ENCODE results near the gene NPDC1.
"Not testable (repeated sequence)": the region's sequence is repeated elsewhere in the genome, so short reads cannot be mapped to it uniquely, and the experiment has no call there.

The NPDC1 gene

DNA sequence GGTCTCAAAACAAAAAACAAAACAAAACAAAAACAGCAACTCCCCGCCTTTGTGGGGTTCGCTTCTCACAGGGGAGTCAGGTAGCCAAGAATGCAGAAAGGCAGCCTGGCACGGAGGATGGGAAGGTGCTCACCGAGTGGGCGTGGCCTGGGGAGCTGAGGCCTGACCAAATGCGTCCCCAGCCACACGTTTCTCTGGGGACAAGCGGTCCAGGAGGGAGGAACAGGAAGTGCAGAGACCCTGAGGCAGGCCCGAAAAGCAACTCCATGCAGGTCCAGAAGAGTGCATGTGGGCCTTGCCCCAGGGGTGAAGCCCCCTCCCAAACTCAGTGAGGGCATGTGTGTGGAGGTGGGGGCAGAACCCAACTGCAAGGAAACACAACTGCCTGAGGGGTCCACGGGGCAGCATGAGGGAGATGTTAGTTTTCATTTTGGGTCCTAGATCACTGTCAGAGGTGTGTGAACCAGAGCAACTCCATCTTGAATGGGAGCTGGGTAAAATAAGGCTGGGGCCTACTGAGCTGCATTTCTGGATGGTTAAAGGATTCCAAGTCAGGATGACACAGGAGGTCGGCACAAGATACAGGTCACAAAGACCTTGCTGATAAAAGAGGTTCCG is 28.8 kb upstream of the NPDC1 start:
- DNase-seq (ENCODE audit: low read depth), result no peak

DNA sequence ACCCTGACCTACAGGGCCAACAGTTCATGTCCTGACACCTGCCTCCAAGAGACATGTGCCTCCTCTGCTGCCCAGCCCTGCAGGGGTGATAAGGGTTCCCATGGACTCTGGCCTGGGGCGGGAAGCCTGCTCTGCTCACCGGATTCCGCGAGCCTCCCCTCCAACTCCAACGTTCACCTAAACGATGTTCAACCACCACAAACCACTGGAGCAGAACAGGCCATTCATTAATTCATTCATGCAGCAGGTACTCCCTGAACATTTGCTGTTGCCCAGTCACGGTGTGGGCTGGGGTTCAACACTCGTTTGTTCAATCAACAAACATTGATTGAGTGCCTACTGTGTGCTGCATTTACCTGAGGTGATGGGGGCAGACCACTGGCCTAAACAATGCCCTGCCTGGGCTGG is 28.0 kb upstream of the NPDC1 start:
- DNase-seq (ENCODE audit: low read depth), result no peak

DNA sequence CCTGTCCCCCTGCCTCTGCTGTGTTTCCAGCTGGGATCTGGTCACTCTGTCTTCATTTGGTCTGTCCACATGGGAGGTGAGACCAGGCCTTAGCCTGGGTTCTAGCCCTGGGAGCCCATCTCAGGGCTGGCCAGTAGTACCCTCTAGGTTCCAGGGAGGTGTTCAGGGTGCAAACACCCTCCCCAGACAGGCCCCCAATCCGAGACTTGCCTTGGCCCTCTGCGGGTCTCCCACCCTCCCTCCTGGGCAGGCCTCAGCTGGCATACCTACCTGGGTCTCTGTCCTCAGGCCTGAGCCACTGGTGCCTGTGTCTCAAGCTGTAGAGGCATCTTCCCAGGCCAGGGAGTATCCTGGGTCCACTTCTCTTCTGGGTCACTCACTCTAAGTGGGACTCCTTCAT is 25.3 kb upstream of the NPDC1 start:
- DNase-seq (ENCODE audit: low read depth), result no peak

- DNase-seq (ENCODE audit: low read depth), result no peak
These were observed 24.9 kb upstream of the NPDC1 start for GRCh38 chr9:137070906-137071275.

GRCh38 chr9:137070201-137070905 is 24.4 kb upstream of the NPDC1 start, which contains the start of gene SAPCD2:
Gene SAPCD2, minus strand, starts transcription at chr9:137070557. Its CDS starts 97 bp downstream, at chr9:137070460.
- DNase-seq (ENCODE audit: low read depth), result no peak

- no peak for DNase-seq (ENCODE audit: low read depth)
These were observed 23.6 kb upstream of the NPDC1 start for GRCh38 chr9:137069508-137070091.

- no peak for DNase-seq (ENCODE audit: low read depth)
These were observed 22.8 kb upstream of the NPDC1 start for GRCh38 chr9:137068539-137069507.

GRCh38 chr9:137067860-137068538 is 22.0 kb upstream of the NPDC1 start:
- no peak for DNase-seq (ENCODE audit: low read depth)

- no peak for DNase-seq (ENCODE audit: low read depth)
These were observed 20.3 kb upstream of the NPDC1 start for GRCh38 chr9:137066096-137066861.

- DNase-seq (ENCODE audit: low read depth), result no peak
These were observed 19.5 kb upstream of the NPDC1 start for GRCh38 chr9:137065336-137065967.

GRCh38 chr9:137064880-137065164 is 18.8 kb upstream of the NPDC1 start:
- no peak for DNase-seq (ENCODE audit: low read depth)

DNA sequence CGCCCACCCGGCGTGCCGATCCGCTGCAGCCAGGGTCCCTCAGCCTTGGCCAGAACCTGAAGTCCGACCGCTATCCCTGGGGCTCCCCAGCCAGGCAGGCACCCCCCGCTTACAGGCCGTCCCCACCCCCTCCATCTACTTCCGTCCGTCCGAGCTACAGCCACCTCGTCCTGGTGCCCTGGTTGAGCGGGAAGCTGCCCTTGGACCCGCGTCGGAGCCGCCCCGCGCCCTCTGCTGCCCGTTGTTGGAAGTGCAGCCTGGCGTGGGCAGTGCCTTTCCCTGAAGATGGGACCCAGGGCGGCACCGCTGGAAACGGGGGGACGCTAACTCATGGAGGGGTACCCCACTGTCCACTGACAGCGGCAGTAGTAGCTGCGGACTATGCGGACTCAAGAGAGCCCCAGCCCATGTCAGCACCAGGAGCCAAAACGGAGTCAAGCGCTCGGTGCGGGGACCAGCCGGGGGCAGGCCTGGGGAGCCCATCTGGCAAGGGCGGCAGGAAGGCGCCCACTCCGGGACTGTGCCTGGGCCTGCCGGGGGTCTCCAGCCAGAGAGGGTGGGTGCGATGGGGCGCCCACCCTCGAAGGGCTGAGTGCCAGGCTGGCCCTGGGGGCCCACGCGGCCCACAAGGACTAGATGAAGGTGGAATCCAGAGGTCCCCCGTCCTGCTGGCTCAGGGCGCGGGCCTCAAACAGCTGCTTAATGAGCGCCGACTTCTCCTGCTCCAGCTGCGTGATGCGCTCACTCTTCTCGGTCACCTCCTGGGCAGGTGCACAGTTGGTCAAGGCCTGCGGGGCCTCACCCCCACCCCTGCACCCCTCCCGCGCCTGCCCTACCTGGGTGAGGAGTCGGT is 18.3 kb upstream of the NPDC1 start:
- DNase-seq (ENCODE audit: low read depth), result no peak

DNA sequence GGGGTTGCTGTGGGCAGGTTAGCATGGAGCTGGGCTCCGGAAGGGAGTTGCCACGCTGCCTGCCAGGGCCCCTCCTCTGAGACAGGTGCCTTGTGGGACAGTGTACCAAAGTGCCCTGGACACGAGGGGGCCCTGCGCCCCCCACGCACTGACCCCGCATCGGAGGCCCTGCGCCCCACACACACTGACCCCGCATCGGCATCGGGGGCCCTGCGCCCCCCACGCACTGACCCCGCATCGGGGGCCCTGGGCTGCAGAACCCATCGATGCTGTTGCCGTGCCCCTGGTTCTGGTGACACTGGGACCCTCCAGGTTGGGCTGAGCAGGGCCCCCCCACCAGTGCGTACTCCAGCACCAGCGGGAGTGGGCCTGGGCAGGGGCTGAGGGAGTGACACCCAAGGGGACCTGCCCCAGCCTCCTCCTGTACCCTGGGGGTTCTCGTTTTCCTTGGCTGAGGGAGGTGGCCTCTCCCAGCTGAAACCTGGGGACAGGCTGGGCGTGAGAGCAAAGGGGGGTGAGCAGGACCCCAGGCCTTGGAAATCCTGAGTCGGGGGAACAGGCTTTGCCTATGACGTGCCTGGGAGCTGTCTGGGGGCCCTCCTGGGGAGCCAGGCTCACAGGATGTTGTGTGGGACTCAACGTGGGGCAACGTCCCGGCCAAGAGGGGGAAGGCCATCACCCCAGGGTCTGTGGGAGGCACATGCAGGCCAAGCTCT is 17.5 kb upstream of the NPDC1 start:
- DNase-seq (ENCODE audit: low read depth), result no peak

GRCh38 chr9:137062798-137063197 is 16.8 kb upstream of the NPDC1 start:
- DNase-seq (ENCODE audit: low read depth), result not testable (repeated sequence)

DNA sequence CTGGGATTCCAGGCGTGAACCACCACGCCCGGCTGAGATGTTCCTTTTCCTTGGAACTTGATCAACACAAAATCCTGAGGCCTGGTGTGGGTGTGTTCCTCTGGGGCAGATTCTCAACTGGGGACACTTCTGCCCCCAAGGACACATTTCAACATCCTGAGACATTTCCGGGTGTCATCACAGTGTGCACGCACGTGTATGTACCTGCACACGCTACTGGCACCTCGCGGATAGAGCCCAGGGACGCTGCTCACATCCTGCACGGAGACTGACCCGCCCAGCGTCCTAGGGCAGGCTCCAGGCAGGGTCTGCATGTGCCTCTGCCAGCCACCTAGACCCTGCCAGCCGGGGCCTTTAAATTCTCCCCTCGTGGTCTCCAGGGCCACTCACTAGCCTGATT is 16.4 kb upstream of the NPDC1 start:
- DNase-seq (ENCODE audit: low read depth), result no peak

- no peak for DNase-seq (ENCODE audit: low read depth)
These were observed 12.7 kb upstream of the NPDC1 start for GRCh38 chr9:137058521-137059234.

- DNase-seq (ENCODE audit: low read depth), result no peak
These were observed 11.6 kb upstream of the NPDC1 start for GRCh38 chr9:137057545-137057944.

GRCh38 chr9:137056739-137057415 is 10.9 kb upstream of the NPDC1 start:
- DNase-seq (ENCODE audit: low read depth), result no peak
